HG03378 (cell line): ENCODE measurements around the gene CETN3.

Source experiments
- ATAC-seq: cut with Tn5 transposase; IDR thresholded peaks from one replicate; pipeline ENCODE4 v1.9.1; 2021; ENCODE audit warnings: mild to moderate bottlenecking, moderate library complexity; ENCODE audit not compliant: unreplicated experiment

CETN3 gene

DNA sequence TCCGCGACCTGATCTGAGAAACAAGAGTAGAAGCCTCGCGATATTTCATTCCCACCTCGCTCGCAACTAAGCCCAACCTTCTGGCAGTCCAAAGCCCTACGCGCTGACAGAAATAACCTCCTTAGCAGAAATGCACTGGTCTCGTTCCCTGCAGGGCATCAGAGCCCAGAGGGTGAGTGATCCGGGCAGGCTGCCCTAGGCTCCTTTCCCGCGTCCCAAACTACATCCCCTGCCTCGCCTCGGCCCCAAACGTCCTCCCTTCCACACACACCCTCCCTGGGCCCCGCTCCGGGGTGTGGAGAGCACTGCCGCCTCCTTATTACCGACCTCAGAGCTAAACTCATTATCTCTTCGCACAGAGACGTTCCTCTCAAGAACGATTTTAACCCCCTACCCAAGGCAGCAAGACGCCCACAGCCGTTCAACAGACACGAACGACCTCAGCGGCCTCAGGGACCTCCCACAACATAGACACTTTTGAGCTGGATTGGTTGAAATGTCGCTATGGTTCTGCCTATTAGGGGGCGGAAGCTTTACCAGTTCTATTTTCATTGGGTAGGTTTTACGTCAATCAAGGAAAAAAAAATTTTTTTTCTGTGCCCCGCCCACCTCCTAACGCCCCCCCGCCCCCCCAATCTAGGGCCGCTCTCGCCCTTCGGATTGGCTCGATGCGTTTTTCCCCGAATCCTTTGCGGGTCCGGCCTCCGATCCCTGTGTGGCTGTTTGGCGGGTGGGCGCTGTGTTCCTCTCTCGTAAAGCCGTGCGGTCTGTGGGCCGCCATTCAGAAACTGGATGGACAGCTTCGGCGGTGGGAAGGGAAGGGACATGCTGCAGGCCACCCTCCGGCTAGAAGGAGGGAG is at the start of gene CETN3:
Gene CETN3, minus strand, starts transcription at position 439 of the 860 bp plus-strand sequence. Its CDS starts 95 bp downstream, at position 344.
- peak; percentile 96 for ATAC-seq

DNA sequence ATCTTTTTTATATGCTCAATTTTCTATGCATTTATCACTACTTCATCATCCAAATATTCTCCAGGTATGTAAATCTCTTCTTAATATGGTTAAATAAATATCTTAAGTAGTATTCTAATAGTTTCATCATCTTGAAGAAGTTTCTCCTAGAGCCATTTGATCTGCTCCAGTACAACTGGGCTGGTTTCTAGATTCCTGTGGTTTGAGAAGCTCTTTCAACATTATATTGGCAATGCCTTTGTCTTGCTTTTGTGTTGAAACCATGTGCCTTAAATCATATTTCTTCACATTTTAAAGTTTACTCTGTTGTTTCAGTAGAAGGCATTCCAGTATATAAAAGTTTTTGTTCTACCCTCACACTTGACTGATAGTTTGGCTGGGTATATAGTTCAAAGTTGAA is 37.4 kb upstream of the CETN3 start:
- ATAC-seq, result no peak

DNA sequence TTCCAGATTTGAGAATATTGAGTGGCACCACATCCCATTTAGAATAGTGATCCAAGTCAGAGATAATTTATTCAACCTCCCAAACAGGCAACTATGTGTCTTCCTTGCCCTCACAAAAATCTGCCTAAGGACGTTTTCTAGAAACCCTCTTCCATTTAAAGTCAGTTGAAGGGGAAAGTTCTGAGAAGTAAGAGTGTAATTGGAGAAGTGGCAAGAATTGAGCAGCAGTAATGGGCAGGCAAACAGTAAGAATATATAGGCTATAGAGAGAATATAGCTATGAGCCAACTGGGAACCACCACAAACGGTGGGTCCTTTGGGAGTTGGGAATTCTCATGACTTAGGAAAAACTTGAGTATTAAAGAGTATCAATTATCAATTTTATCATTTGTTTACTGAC is 31.1 kb upstream of the CETN3 start:
- ATAC-seq, result no peak

DNA sequence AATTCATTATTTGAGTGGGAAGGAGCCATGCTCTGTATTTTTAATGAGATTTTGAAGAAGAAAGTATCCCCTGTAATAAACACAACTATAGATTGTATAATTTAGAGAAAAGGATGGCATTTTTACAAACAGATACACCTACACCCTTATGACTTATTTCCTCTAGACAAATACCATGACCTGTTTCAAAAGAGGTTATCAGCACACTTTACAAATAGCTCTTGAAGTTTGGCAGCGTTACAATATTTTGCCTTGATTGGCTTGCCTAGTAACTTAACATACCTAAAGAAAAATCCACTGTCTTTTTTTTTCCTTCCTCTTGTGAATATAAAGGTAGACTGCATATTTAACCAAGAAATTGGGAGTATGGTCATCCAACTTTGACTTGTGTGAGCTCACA is 28.5 kb upstream of the CETN3 start:
- ATAC-seq, result no peak

DNA sequence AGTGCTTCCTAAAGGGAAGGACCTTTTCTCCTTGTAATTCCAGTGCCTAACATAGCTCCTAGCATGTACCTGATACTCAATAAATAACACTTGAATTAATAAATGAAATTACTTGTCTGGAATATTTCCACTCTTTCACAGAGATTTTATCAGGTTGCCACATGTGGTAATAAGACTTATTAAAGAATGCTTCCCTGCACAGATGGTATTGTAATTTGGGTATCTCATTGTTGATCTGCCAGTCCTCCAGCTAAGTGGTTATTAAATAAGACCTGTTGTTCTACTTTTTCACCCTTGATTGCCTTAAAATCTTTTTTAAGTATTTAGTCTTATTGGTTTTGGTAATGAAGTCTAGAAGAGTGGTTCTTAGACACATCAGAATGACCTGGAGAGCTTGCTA is 28.1 kb upstream of the CETN3 start:
- no peak for ATAC-seq

DNA sequence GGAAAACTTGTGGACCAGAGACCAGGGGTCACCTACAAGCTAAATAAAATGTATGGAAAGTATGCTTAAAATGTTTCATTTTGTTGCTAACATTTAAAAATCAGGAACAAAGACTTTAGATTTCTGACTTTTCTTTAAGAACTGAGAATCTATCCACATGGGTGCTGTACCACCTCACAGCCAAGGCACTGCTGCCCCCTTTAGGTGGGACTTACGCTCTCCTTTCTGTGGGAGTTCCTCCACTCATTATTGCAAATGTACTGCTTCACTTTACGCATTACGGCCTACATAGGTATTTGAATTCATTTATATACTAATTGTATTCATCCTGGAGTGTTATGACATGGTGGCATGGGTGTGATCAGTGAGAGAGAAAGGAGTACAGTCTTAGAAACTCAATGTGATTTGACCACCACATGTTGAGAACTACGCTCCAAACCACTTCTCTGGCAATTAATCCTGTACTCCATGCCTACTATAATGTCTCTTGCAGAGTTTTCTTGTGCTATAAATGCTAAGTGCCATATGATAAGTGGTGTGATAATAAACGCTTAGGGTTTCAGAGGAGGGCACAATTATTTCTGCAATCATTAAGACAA is 24.7 kb upstream of the CETN3 start:
- peak; percentile 60 for ATAC-seq

DNA sequence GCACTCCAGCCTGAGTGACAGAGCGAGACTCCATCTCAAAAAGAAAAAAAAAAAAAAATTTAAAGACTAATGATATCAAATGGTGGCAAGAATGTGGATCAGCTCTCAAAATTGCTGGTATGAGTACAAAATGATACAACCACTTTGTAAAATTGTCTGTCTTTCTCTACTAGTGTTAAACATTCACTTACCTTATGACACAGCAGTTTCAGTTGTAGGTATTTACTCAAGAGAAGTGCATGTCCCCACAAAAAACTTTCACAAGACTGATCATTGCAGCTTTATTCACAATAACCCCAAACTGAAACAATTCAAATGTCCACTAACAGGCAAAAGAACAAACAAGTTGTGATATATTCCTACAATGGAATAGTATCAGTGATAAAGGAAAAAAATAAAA is 14.7 kb upstream of the CETN3 start:
- ATAC-seq, result peak; percentile 84

DNA sequence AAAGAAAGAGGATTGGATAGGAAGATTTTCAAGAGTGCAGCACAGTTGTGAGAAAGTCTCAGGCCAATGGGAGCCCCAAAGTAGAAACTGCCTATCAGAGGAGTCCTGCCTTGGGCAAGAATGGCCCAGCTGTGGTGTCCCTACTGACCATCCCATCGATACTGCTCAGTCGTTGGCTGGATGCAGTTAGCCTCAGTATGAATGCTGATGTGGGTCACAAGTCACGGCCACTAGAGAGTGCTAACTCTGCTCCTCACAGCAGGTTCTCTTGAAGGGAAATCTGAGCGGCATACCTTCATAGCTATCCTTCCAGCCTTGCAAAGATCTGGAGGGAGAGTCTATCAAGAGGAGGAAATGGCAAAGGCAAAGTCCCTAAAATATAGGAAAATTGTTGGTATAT is 11.6 kb upstream of the CETN3 start:
- ATAC-seq, result peak; percentile 44

DNA sequence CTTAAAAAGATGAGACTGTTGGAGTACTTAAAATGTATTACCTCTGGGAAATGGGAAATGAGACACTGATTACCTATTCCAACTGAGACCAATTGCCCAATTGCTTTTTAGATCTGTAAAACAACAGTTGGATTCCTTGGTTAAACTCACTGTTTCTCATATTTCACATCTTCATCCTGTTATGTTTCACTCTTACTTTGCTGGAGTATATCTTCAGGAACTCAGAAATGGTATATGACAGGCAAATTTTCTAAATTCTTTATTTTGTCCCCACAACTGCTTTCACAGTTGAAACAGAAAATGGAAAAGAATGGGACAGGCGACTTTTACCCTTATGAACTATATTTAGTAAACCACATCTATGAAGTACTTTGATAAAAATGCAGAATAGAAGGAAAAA is 8.7 kb upstream of the CETN3 start:
- ATAC-seq, result no peak

DNA sequence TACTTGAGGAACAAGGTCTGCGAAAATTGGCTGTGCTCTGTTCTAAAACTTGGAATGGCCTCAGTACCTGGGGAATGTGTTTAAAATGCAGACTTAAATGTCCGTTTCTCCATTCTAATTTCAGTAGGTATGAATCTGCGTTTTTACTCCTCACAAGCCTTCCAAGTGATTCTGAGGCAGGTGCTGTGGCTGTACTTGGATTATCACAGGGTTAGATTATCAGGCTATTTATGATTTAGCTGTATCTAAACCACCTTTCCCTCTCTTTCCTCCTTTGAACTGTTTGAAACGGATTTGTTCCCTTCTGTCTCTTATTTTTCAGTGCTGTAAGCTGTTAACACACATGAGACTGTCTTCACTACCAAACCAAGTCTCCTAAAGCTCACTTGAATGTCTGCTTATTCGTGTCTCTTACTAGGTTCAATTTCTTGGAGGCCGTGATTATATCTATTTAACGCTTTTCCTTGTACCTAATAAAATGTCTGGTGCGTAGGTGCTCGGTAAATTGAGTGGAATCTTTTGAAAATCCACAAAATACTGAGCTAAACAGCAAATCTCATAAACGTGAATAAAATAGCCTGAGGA is 714 bp upstream of the CETN3 start:
- ATAC-seq, result no peak

DNA sequence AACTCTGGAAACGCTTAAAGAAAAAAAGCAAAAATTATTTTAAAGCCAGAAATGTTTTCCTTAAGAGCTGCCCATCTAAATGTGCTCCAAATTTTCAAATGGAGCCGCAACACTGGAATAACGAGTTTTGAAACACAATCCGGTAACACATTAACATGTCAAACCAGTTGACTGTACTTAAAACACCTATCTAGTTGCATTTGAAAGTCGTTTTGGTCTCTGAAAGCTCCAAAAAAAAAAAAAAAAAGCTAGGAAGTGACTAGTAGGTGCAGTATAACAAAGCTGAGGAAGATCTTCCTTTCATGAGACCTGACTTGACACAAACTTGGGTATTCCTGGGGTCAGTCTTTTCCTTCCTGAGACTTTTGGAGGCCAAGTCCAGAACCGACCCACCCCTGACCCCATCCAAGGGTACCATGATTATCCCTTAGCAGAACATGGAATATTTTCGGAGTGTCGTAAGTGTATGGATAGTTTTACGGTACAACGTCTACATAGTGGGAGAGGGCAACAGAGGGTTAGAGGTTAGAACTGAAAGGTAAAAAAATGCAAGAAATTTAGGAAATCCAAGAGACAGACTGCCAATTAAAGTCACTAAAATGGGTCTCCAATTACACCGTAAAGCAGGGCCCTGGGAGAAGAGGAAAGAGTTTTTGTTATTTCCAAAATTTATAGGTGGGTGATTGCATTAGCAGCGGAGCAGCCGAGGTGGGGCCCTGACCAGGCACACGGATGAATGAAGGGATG is 812 bp downstream of the CETN3 start:
- peak; percentile 9 for ATAC-seq

DNA sequence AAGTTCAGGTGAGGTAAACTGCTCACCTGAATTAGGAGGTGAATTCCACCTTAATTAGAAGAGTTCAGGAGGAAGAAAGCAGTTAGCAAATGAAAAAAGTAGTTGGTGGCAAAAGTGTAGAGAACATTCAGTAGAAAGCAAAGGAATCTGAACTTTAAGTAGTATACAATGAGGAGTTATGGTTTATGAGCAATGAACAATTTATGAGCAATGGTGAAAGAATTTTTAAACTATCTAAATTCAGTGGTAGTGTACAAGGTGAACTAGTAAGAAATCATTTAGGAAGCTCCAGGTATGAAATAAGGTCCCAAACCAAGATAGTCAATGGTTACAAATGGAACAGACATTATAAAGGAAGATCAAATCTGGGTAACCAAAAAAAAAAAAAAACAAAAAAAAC is 3.1 kb downstream of the CETN3 start:
- no peak for ATAC-seq

DNA sequence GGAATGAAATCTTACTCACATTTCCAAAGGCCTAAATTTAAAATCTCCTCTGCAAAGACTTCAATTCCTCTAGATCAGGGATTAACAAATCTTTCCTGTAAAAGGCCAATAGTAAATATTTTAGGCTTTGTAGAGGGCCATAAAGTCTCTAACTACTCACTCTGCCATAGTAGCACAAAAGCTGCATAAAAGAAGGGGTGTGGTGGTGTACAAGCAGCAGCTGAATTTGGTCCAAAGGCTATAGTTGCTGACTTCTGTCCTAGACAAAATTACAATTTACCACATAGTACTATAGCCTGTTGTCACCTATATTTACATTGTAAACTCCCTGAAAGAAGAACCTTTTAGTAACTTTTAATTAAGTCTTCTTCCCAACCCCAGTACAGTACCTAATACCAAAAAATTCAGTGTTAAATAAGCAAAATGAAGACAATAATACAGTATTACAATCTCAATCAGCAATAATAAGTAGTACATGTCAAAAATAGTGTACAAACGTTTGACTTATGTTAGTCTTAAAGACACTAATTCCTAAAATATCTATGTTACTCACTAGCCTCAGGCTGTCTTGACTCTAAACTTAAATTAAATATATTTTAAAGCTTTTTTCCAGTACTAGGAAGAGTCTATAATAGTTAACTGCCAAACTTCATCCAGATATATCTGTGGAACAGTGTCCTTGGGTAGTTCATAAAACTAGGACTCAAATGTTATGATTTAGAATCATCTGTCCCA is 6.9 kb downstream of the CETN3 start:
- ATAC-seq, result no peak

DNA sequence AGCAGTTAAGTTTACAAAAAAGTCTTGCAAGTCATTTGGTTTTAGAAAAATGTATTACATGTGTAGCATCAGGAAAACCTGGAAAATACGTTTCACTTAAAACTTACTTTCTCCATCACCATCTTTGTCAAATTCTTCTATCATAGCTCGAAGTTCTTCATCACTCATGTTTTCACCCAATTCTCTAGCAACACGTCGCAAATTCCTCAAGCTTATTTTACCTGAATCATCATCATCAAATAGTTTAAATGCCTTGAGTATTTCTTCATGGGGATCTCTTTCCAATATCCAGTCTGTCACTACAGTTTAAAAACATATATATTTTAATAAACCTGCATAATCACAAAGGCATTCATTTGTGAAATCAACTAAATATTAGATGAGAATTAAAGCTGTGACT is 10.3 kb downstream of the CETN3 start:
- ATAC-seq, result no peak

DNA sequence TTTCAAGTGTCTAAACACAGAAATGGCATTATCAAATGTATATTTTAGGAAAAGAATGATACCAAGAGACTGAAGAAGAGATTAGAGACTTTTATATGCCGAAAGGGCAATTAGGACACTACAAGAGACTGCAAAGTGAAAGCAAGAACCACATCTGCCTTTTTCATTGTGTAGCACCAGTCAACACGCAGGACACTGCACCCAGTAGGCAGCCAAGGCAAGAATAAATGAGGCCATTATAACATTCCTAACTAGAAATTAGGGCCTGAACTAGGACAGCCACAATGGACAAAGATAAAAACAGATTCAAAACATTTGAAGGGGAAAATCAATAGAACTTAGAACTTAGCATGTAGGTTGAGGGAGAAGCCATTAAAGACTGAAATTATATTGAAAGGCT is 10.8 kb downstream of the CETN3 start:
- ATAC-seq, result no peak

DNA sequence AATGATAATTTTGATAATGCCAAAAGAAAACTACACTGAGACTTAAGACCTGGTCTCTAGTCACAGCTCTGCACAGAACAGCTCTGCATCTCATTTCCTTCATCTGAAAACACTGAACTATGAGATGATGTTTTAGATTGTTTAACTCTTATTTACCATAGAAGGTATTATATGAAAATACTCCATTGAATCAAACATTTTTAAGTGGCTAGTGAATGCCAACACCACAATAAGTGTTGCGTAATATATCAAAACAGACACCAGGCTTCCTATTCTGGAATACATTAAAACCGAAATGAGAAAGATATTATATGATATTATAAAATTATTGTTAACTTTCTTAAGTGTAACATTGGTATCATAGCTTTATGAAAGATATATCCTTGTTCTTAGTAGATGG is 14.6 kb downstream of the CETN3 start:
- ATAC-seq, result no peak

DNA sequence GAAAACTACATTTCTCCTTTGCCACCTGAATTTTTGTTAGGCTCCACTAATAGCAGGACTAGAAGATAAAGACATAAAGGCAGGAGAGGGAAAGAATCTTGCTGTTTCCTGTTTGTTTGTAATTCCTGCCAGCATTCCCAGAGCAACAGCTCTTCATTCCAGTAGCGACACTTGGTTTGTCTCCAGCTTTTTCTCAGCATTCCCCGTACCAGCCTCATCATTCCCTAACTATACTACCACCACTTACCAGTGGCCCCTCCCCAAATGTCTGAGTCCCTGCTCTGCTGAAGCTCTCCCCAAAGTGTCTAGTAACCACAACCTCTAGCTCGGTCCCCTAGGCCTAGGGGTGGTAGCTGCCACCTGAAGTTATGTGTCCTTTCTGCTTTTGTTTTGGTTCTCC is 18.6 kb downstream of the CETN3 start:
- no peak for ATAC-seq

DNA sequence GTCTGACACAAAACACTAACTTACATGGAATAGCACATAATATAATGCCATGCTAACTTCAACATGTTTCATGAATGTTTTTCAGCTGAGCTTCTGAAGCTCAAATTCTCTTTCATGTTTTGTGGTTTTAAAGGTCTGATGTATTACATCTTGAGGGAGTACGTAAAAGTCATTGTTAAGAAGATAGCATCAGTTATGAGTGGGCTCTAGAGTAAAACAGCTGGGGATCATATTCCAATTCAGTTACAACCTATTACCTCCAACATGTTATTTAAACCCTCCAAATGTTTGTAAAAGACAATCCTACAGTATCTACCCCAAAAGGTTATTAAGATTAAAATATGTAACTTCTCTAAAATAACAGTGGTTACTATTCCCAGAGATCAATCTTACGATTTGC is 19.2 kb downstream of the CETN3 start:
- ATAC-seq, result no peak

DNA sequence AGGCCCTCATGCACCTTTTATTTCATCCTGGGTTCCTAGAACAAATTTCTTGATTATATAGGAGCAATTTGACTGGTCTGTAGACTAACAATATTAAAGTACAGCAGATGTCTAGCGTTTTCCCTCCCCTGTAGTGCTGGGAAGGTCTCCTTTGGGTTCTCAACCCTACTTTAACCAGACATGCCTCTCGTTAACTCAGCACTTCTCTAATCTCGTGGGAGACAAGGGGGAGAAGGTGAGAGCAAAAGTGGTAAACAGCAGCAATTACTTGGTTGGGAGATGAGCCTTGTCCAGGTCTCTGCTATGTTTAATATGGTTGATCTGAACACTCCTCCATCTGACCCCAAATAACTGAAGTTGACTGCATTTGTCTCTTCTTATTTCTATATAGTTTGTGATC is 22.0 kb downstream of the CETN3 start:
- ATAC-seq, result no peak

DNA sequence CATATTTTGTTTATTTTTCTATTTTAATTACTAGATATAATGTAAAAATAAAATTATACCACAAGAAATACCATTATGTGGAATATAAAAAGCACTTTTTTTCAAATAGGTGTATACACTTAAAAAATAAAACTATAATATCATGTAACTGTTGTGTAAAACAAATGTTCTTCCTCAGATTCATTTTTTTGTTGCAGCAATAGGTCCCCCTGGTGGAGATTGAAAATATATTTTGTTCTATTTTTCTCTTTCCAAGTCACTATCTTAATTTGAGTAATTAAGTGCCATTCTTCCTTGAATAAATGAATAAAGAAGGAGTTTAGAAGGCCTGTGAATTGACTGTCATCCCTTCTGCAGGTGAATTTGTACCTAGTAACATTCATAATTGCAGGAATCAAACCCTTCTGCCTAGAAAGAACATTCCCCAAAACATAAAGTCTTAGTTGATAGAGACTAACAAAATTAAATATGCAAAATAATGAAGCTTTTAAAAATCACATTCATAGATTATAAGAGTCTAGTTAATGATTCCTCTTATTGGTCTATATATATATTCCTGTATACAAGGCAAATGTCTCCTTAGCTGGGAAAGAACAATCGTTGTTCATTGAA is 23.4 kb downstream of the CETN3 start:
- ATAC-seq, result no peak
